Loucy (cell line): Measurements from ENCODE around the gene C6orf62.
A peak's percentile ranks its signal among the peaks of the same experiment; 100 is the strongest.
"Not testable (repeated sequence)": the region's sequence is repeated elsewhere in the genome, so short reads cannot be mapped to it uniquely, and the experiment has no call there.

Experiments
- H2AFZ ChIP-seq: fragments of 200-600 bp; sonication (generic); 2 replicates; pipeline ENCODE4 v1.6.0; 2016; ENCODE audit warnings: antibody characterized with exemption, mild to moderate bottlenecking, low read length, moderate library complexity
- H3F3A ChIP-seq: fragments of 200-600 bp; 2 replicates; pipeline ENCODE4 v1.6.0; 2016; ENCODE audit warnings: antibody characterized with exemption, low read depth, mild to moderate bottlenecking
- H3K27me3 ChIP-seq: fragments of 200-600 bp; sonication (generic); 2 replicates; pipeline ENCODE4 v1.6.1; 2014; ENCODE audit warnings: low read length, mild to moderate bottlenecking; ENCODE audit not compliant: insufficient read depth, poor library complexity, severe bottlenecking
- H3K36me3 ChIP-seq: fragments of 200-600 bp; sonication (generic); 2 replicates; pipeline ENCODE4 v1.6.1; 2016; ENCODE audit warnings: low read length; ENCODE audit not compliant: insufficient read depth
- H3K4me1 ChIP-seq: fragments of 200-600 bp; sonication (generic); 2 replicates; pipeline ENCODE4 v1.5.1; 2014; ENCODE audit warnings: low read length, mild to moderate bottlenecking; ENCODE audit not compliant: insufficient read depth, poor library complexity, severe bottlenecking
- H3K4me2 ChIP-seq: fragments of 200-600 bp; sonication (generic); 2 replicates; pipeline ENCODE4 v1.6.0; 2014; ENCODE audit warnings: antibody characterized with exemption, low read length, low read depth, mild to moderate bottlenecking; ENCODE audit not compliant: poor library complexity, severe bottlenecking
- H3K4me3 ChIP-seq: fragments of 200-600 bp; sonication (generic); 2 replicates; pipeline ENCODE4 v1.5.1; 2014; ENCODE audit warnings: low read length, mild to moderate bottlenecking, mixed read lengths; ENCODE audit not compliant: poor library complexity, severe bottlenecking
- H3K79me2 ChIP-seq: fragments of 200-600 bp; sonication (generic); 2 replicates; pipeline ENCODE4 v1.6.1; 2014; ENCODE audit warnings: low read length; ENCODE audit not compliant: insufficient read depth
- H3K9ac ChIP-seq: fragments of 200-600 bp; sonication (generic); 2 replicates; pipeline ENCODE4 v1.6.0; 2014; ENCODE audit warnings: mild to moderate bottlenecking, low read depth, low read length, moderate library complexity; ENCODE audit not compliant: poor library complexity, severe bottlenecking
- H3K9me2 ChIP-seq: fragments of 200-600 bp; sonication (generic); replicated peaks from 2 replicates; pipeline ENCODE4 v1.6.1; 2016; ENCODE audit warnings: low read depth, low read length, mixed read lengths
- H3K9me3 ChIP-seq: fragments of 200-600 bp; sonication (generic); 2 replicates; pipeline ENCODE4 v1.6.1; 2014; ENCODE audit warnings: mild to moderate bottlenecking, antibody characterized with exemption, low read length, low read depth; ENCODE audit not compliant: insufficient read depth
- H4K20me1 ChIP-seq: fragments of 200-600 bp; sonication (generic); 2 replicates; pipeline ENCODE4 v1.6.0; 2014; ENCODE audit warnings: antibody characterized with exemption, low read length, mild to moderate bottlenecking; ENCODE audit not compliant: insufficient read depth, poor library complexity, severe bottlenecking
- CTCF ChIP-seq: fragments of 200-600 bp; sonication (generic); conservative IDR thresholded peaks from 2 replicates; pipeline ENCODE4 v1.5.1; 2014; ENCODE audit warnings: mild to moderate bottlenecking, antibody characterized with exemption, low read length
- EZH2phosphoT487 ChIP-seq: fragments of 200-600 bp; IDR thresholded peaks from 2 replicates; pipeline ENCODE4 v1.6.1; 2018; ENCODE audit warnings: antibody characterized with exemption, mild to moderate bottlenecking, moderate library complexity, borderline replicate concordance

The C6orf62 gene

DNA sequence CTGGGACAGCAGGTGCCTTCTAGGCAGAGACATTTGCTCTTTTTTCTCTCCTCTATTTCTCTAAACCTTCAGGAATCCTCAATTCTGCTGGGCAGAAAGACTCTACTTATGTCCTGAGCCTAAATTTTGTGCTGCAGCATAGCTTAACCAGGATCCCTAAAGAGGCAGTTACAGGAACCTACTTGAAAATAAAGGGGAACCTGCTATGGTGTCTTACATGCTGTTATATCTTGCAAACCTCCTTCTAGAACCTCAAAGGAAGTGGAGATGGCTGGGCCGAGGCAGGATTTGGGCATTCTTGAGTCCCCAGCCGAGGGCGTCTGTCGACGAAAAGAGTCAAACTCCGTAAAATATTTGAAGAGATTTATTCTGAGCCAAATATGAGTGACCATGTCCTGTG, 38.7 kb upstream of the C6orf62 start:
- Histone ChIP-seq H3K36me3 (no peaks in the 10 kb centered on the region), H3K4me1 (no peaks in the 10 kb centered on the region), H2AFZ (peak overlapping the region; percentile 81), H3K9me2 (no peaks in the 10 kb centered on the region), H3K4me3 (no peak overlapping the region), H3K27me3 (no peaks in the 10 kb centered on the region), H3K9me3 (no peaks in the 10 kb centered on the region), H4K20me1 (no peaks in the 10 kb centered on the region), H3K79me2 (no peaks in the 10 kb centered on the region), H3F3A (no peaks in the 10 kb centered on the region), H3K9ac (no peak overlapping the region), H3K4me2 (no peak overlapping the region)
- TF ChIP-seq CTCF, result no peak
- TF ChIP-seq EZH2phosphoT487, result no peak

GRCh38 chr6:24755279-24755678, 36.3 kb upstream of the C6orf62 start:
- H3F3A ChIP-seq, result no peaks in the 10 kb centered on the region
- no peaks in the 10 kb centered on the region for H3K9me3 ChIP-seq
- H3K79me2 ChIP-seq, result no peaks in the 10 kb centered on the region
- no peak overlapping the region for H3K4me3 ChIP-seq
- no peak overlapping the region for H3K4me2 ChIP-seq
- no peaks in the 10 kb centered on the region for H4K20me1 ChIP-seq
- no peaks in the 10 kb centered on the region for H3K4me1 ChIP-seq
- H2AFZ ChIP-seq, result no peak overlapping the region
- H3K9me2 ChIP-seq, result no peaks in the 10 kb centered on the region
- no peaks in the 10 kb centered on the region for H3K36me3 ChIP-seq
- H3K27me3 ChIP-seq, result no peaks in the 10 kb centered on the region
- TF ChIP-seq CTCF, result no peak
- no peak for TF ChIP-seq EZH2phosphoT487
- no peak overlapping the region for H3K9ac ChIP-seq

- H3K27me3 ChIP-seq, H3K4me2 ChIP-seq, H3K9ac ChIP-seq, H3K4me1 ChIP-seq, H4K20me1 ChIP-seq, H3K4me3 ChIP-seq, H2AFZ ChIP-seq, H3K9me3 ChIP-seq, H3K79me2 ChIP-seq, H3K9me2 ChIP-seq, H3K36me3 ChIP-seq, H3F3A ChIP-seq: not testable (repeated sequence)
Measured at GRCh38 chr6:24754378-24754777, 35.4 kb upstream of the C6orf62 start.

DNA sequence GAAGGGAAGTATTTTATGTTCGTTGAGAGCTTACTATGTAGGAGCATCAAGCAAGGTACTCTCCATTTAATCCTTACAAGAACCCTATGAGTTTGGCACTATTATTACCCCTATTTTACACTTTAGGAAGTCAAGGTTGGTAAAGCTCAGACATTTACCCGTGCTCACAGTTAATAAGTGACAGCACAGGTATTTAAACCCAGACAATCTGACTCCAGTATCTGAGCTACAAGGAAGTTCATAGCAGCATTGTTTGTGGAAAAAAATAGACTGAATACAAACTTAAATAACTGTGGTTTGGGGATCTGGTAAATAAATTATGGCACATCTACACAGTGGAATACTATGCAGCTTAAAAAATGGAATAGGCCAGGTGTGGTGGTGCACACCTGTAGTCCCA, 34.6 kb upstream of the C6orf62 start:
- H3K36me3 ChIP-seq, result no peaks in the 10 kb centered on the region
- no peak overlapping the region for H2AFZ ChIP-seq
- no peaks in the 10 kb centered on the region for H3K9me2 ChIP-seq
- H4K20me1 ChIP-seq, result no peaks in the 10 kb centered on the region
- no peak overlapping the region for H3K4me2 ChIP-seq
- no peaks in the 10 kb centered on the region for H3K9me3 ChIP-seq
- H3K27me3 ChIP-seq, result no peaks in the 10 kb centered on the region
- H3K4me1 ChIP-seq, result no peaks in the 10 kb centered on the region
- no peaks in the 10 kb centered on the region for H3K79me2 ChIP-seq
- no peak overlapping the region for H3K4me3 ChIP-seq
- TF ChIP-seq CTCF, result no peak
- TF ChIP-seq EZH2phosphoT487, result no peak
- no peak overlapping the region for H3K9ac ChIP-seq
- H3F3A ChIP-seq, result no peaks in the 10 kb centered on the region
